ENCODE results near the gene EN1. TPM values are rescaled to one million over a fixed set of nuclear protein-coding genes. Genes with fewer than 3 reads are reported as not detected.

The EN1 gene
- total and polyA plus RNA-seq, 2 donors (not counting 3 experiments of a cell fraction or from before 2014, with no cell fraction given): not detected

DNA sequence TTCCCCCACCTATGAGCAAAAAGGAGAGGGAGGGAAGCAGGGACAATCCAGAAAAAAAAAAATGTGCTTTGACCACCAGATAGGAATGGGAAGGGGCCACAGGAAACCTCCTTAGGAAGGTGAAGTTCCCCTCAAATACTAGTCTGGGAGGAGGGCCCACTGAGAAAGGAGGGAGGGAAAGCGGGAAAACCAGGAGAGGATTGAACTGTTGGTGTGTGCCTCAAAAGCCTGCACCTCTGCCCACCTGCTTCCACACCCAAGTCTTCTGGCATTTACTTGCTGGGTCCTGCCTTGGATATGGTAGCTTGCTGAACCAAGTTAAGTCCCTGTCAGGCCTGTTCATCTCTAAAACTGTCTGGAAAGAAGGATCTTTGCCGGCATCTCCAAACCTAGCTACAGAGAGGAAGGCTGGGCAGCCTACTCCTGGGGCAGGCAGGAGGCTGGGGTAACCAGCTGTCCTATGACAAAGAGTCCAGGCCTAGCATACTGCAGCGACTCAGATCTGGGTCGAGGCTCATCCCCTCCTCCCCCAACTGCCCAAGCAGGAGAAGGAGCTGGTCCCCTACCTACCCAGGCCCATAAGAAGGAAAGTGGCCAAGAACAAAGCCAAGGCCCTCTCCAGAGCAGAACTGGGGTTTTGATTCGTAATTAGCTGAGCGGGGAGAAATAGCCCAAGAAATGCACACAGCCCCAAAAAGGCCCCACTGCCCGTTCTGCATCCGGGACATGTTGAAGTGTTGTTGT is 3.0 kb downstream of the EN1 start:
- Histone ChIP-seq H3K79me2 (ENCODE audit: control insufficient read depth, insufficient read depth, low read length) (no peaks in the 10 kb centered on the region), H3K4me1 (ENCODE audit: control insufficient read depth, extremely low read depth, insufficient read depth, low read length) (peaks cover 4% of the 10 kb centered on the region), H3K27ac (ENCODE audit: insufficient read depth, low read depth, low read length) (no peak overlapping the region), H4K20me1 (replicated peaks; ENCODE audit: control insufficient read depth, extremely low read depth, insufficient read depth, low read length) (no peaks in the 10 kb centered on the region), H3K9me3 (replicated peaks; ENCODE audit: control insufficient read depth, insufficient read depth, low read length) (no peaks in the 10 kb centered on the region), H3K4me2 (ENCODE audit: insufficient read depth, low read length) (no peak overlapping the region), H2AFZ (ENCODE audit: low read depth, low read length) (no peak overlapping the region), H3K9ac (replicated peaks; ENCODE audit: extremely low read depth, insufficient read depth, low read length) (no peak overlapping the region), H3K36me3 (ENCODE audit: control insufficient read depth in 2 of 2, extremely low read depth in 1 of 2, insufficient read depth in 2 of 2, low read length in 2 of 2) (no peaks in the 10 kb centered on the region), H3K4me3 (replicated peaks in 1 of 3; ENCODE audit: insufficient read depth in 1 of 3, low read depth in 1 of 3, low read length in 3 of 3) (no peak overlapping the region), H3K27me3 (ENCODE audit: control insufficient read depth in 2 of 2, insufficient read depth in 2 of 2, low read length in 2 of 2) (peaks cover 84 to 94% of the 10 kb centered on the region in 2 experiments), H3K9me1 (replicated peaks; ENCODE audit: control insufficient read depth, extremely low read depth, insufficient read depth, low read length) (no peaks in the 10 kb centered on the region)
- CTCF ChIA-PET: interaction anchor here (0.8 to 4.5 kb wide), 3 partner anchors 11 to 812 kb away, joined by 3 to 48 read pairs (median 3); no protein-coding TSS in a partner anchor
- DNase-seq (ENCODE audit: low read depth, low spot score) (no peak), FAIRE-seq (no peak)
- intact Hi-C loops (cut with micrococcal nuclease) (no loop called here), dilution Hi-C loops (cut with MboI; ENCODE audit: extremely low pct_ligation_motif_present, low sequenced_read_pairs) (no loop called here)
- no peak for TF ChIP-seq FOS (IDR thresholded peaks at IDR 0.05; ENCODE audit: borderline replicate concordance, insufficient read depth, low read length)
- TF ChIP-seq EZH2 (IDR thresholded peaks at IDR 0.05; ENCODE audit: borderline replicate concordance, low read depth, low read length, severe bottlenecking): no peak
- TF ChIP-seq JUN (IDR thresholded peaks at IDR 0.05; ENCODE audit: borderline replicate concordance, insufficient read depth, insufficient read length, low read depth): no peak
- BruUV-seq (replicated peaks): no TSS peak
- POLR2A ChIA-PET: no interaction called here

DNA sequence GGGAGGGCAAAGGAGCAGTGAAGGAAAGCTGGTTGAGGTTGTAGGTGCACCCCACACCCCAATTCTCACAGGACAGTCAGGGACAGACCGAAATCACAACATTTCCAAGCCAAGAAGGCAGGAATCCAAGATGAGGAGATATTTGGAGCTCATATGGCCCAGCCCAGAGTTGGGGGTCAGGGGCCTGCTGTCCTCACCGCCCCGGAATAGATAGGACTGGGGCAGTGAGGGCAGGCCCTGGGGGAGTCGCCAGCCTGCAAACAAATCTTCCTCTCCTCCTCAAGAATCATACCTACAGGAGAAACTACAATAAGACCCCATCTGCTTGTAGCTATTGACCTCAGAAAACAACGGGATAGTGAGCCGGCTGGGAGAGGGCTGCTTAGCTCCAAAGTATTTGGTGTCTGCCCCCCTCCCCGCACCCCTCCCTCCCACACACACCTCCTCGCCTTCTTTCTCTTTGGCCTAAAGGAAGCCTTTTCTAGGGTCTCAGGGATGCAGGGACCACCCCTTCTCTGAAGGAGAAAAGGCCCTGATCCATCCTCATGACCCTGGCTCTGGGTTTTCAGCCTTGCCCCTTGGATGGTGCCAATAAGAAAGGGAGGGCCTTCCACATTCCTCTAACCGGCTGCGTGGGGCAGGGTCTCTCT is 3.8 kb downstream of the EN1 start:
- TF ChIP-seq, protein P1, sequence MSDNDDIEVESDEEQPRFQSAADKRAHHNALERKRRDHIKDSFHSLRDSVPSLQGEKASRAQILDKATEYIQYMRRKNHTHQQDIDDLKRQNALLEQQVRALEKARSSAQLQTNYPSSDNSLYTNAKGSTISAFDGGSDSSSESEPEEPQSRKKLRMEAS (IDR thresholded peaks at IDR 0.05; ENCODE audit: insufficient read depth, insufficient read length): no peak
- TF ChIP-seq POLR2A (IDR thresholded peaks at IDR 0.05; ENCODE audit: low read depth, low read length) (no peak), POLR2AphosphoS5 (IDR thresholded peaks at IDR 0.05; ENCODE audit: insufficient read depth, low read depth, low read length) (no peak), MYC (IDR thresholded peaks at IDR 0.05; ENCODE audit: low read depth, low read length) (no peak), JUN (IDR thresholded peaks at IDR 0.05; ENCODE audit: borderline replicate concordance, insufficient read depth, insufficient read length, low read depth) (no peak), FOS (IDR thresholded peaks at IDR 0.05; ENCODE audit: borderline replicate concordance, insufficient read depth, low read length) (no peak), EZH2 (IDR thresholded peaks at IDR 0.05; ENCODE audit: borderline replicate concordance, low read depth, low read length, severe bottlenecking) (no peak), GATA2 (IDR thresholded peaks at IDR 0.05; ENCODE audit: insufficient read depth, insufficient read length, low read depth, low read length) (no peak)
- TF ChIP-seq, protein P2, sequence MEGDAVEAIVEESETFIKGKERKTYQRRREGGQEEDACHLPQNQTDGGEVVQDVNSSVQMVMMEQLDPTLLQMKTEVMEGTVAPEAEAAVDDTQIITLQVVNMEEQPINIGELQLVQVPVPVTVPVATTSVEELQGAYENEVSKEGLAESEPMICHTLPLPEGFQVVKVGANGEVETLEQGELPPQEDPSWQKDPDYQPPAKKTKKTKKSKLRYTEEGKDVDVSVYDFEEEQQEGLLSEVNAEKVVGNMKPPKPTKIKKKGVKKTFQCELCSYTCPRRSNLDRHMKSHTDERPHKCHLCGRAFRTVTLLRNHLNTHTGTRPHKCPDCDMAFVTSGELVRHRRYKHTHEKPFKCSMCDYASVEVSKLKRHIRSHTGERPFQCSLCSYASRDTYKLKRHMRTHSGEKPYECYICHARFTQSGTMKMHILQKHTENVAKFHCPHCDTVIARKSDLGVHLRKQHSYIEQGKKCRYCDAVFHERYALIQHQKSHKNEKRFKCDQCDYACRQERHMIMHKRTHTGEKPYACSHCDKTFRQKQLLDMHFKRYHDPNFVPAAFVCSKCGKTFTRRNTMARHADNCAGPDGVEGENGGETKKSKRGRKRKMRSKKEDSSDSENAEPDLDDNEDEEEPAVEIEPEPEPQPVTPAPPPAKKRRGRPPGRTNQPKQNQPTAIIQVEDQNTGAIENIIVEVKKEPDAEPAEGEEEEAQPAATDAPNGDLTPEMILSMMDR (IDR thresholded peaks at IDR 0.05; ENCODE audit: extremely low read depth in 1 of 2, insufficient read depth in 1 of 2, low read depth in 1 of 2, low read length in 2 of 2): no peak
- no peaks in the 10 kb centered on the region for H3K9me3 ChIP-seq (replicated peaks; ENCODE audit: control insufficient read depth, insufficient read depth, low read length)
- H4K20me1 ChIP-seq (replicated peaks; ENCODE audit: control insufficient read depth, extremely low read depth, insufficient read depth, low read length): no peaks in the 10 kb centered on the region
- peaks cover 83 to 89% of the 10 kb centered on the region in 2 experiments for H3K27me3 ChIP-seq (ENCODE audit: control insufficient read depth in 2 of 2, insufficient read depth in 2 of 2, low read length in 2 of 2)
- CTCF ChIA-PET: interaction anchor here (4.5 kb wide), 1 partner anchor 11 kb away, joined by 48 read pairs; no protein-coding TSS in a partner anchor
- no peak overlapping the region for H2AFZ ChIP-seq (ENCODE audit: low read depth, low read length)
- no peaks in the 10 kb centered on the region for H3K79me2 ChIP-seq (ENCODE audit: control insufficient read depth, insufficient read depth, low read length)
- no peak overlapping the region for H3K4me2 ChIP-seq (ENCODE audit: insufficient read depth, low read length)
- H3K36me3 ChIP-seq (ENCODE audit: control insufficient read depth in 2 of 2, extremely low read depth in 1 of 2, insufficient read depth in 2 of 2, low read length in 2 of 2): no peaks in the 10 kb centered on the region
- H3K4me3 ChIP-seq (replicated peaks in 1 of 3; ENCODE audit: insufficient read depth in 1 of 3, low read depth in 1 of 3, low read length in 3 of 3): no peak overlapping the region
- H3K9me1 ChIP-seq (replicated peaks; ENCODE audit: control insufficient read depth, extremely low read depth, insufficient read depth, low read length): no peaks in the 10 kb centered on the region
- no peak overlapping the region for H3K27ac ChIP-seq (ENCODE audit: insufficient read depth, low read depth, low read length)
- BruUV-seq (replicated peaks): no TSS peak
- intact Hi-C loops (cut with micrococcal nuclease): no loop called here
- DNase-seq (ENCODE audit: low read depth, low spot score): no peak
- dilution Hi-C loops (cut with MboI; ENCODE audit: extremely low pct_ligation_motif_present, low sequenced_read_pairs): no loop called here
- H3K9ac ChIP-seq (replicated peaks; ENCODE audit: extremely low read depth, insufficient read depth, low read length): no peak overlapping the region
- FAIRE-seq: no peak
- POLR2A ChIA-PET: no interaction called here
- peaks cover 4% of the 10 kb centered on the region for H3K4me1 ChIP-seq (ENCODE audit: control insufficient read depth, extremely low read depth, insufficient read depth, low read length)

All from endothelial cell of umbilical vein (primary cell).